MCF 10A (cell line): ENCODE data around the gene NECTIN4. TPM values are rescaled to one million over a fixed set of nuclear protein-coding genes. Genes with fewer than 3 reads are reported as not detected.

Experiments
- BruUV-seq: library from RNA; stranded (reverse); fragments of 400-500 nt; replicated peaks from 2 replicates; lab custom pipeline; 2021; lab: Mats Ljungman, UMichigan
- CTCF ChIA-PET: fragments of 300-600 bp; sonication (Branson Sonifier 250); formaldehyde crosslinking; extraction: SDS; loops from one replicate; lab custom pipeline; 2021; ENCODE audit warnings: antibody characterized with exemption, inconsistent platforms; lab: Yijun Ruan, JAX
- POLR2A ChIA-PET: fragments of 300-600, 350-650 bp; sonication (Branson Sonifier 250); formaldehyde crosslinking; extraction: SDS; loops from one replicate; lab custom pipeline; 2020; ENCODE audit warnings: antibody characterized with exemption, inconsistent platforms; lab: Yijun Ruan, JAX
- DNase-seq: peaks from one replicate; pipeline ENCODE4 v3.0.0-alpha.2; 2018; ENCODE audit not compliant: unreplicated experiment
- H3K27ac Mint-ChIP-seq: one replicate; pipeline ENCODE4 v1.8.0; 2022; ENCODE audit warnings: mild to moderate bottlenecking, low read depth, mixed read lengths; ENCODE audit not compliant: unreplicated experiment
- H3K27me3 Mint-ChIP-seq: one replicate; pipeline ENCODE4 v1.8.0; 2022; ENCODE audit warnings: mixed read lengths; ENCODE audit not compliant: insufficient read depth, unreplicated experiment
- H3K36me3 Mint-ChIP-seq: one replicate; pipeline ENCODE4 v1.8.0; 2022; ENCODE audit warnings: mild to moderate bottlenecking, moderate library complexity, mixed read lengths; ENCODE audit not compliant: insufficient read depth, unreplicated experiment
- H3K4me1 Mint-ChIP-seq: one replicate; pipeline ENCODE4 v1.8.0; 2022; ENCODE audit warnings: mixed read lengths; ENCODE audit not compliant: insufficient read depth, unreplicated experiment
- H3K4me3 Mint-ChIP-seq: one replicate; pipeline ENCODE4 v1.8.0; 2022; ENCODE audit warnings: mild to moderate bottlenecking, moderate library complexity, mixed read lengths; ENCODE audit not compliant: unreplicated experiment
- H3K9me3 Mint-ChIP-seq: one replicate; pipeline ENCODE4 v1.8.0; 2022; ENCODE audit warnings: mixed read lengths; ENCODE audit not compliant: unreplicated experiment
- CTCF ChIP-seq: fragments of 200-600 bp; IDR thresholded peaks from one replicate; pipeline ENCODE4 v1.8.0; 2022; ENCODE audit warnings: antibody characterized with exemption, mild to moderate bottlenecking; ENCODE audit not compliant: unreplicated experiment
- intact Hi-C: fragments of 100-400 bp; cut with micrococcal nuclease; formaldehyde crosslinking; loops from 2 replicates; pipeline ENCODE4 v1.14.1; 2022
- total RNA-seq: library from RNA; stranded (reverse); gene quantifications from 2 replicates; pipeline ENCODE4 v1.2.3, GENCODE V29; 2022

Gene NECTIN4
- total RNA-seq, 1 experiment from 2014 or later, result 7.0 TPM

- H3K4me3 Mint-ChIP-seq, result no peak overlapping the region
- H3K9me3 Mint-ChIP-seq, result no peaks in the 10 kb centered on the region
- no peak for TF ChIP-seq CTCF
- no peaks in the 10 kb centered on the region for H3K27me3 Mint-ChIP-seq
- H3K36me3 Mint-ChIP-seq, result peaks cover 3% of the 10 kb centered on the region
- BruUV-seq, result no TSS peak
- ChIA-PET POLR2A (interaction anchor here (0.6 to 2.0 kb wide), 5 partner anchors 13 to 61 kb away, joined by 3 to 11 read pairs (median 4); partner anchors contain the start of genes F11R, KLHDC9 and USF1), CTCF (interaction anchor here (0.6 to 7.0 kb wide), 9 partner anchors 8 to 1191 kb away, joined by 3 to 47 read pairs (median 4); partner anchors contain the start of gene KLHDC9)
- DNase-seq, result no peak
- intact Hi-C loops, result loop anchor here (10.0 kb wide), 1 partner anchor 737 kb away; the partner anchor contains the start of genes COPA and NCSTN
- H3K4me1 Mint-ChIP-seq, result peaks cover 71% of the 10 kb centered on the region
- peak overlapping the region; percentile 52 for H3K27ac Mint-ChIP-seq
These were observed 7.8 kb downstream of the NECTIN4 start for GRCh38 chr1:161081519-161081918.

GRCh38 chr1:161080441-161081405, 8.6 kb downstream of the NECTIN4 start:
- Mint-ChIP-seq H3K4me3 (no peak overlapping the region), H3K27me3 (no peaks in the 10 kb centered on the region), H3K27ac (peak overlapping the region; percentile 52), H3K9me3 (no peaks in the 10 kb centered on the region), H3K4me1 (peaks cover 68% of the 10 kb centered on the region), H3K36me3 (no peaks in the 10 kb centered on the region)
- CTCF ChIA-PET, result interaction anchor here (0.6 to 7.0 kb wide), 8 partner anchors 7 to 133 kb away, joined by 3 to 47 read pairs (median 4); partner anchors contain the start of gene KLHDC9
- peak; percentile 44 for DNase-seq
- BruUV-seq, result no TSS peak
- no peak for TF ChIP-seq CTCF
- intact Hi-C loops, result loop anchor here (10.0 kb wide), 1 partner anchor 736 kb away; the partner anchor contains the start of genes COPA and NCSTN
- POLR2A ChIA-PET, result interaction anchor here (1.6 to 2.0 kb wide), 3 partner anchors 12 to 34 kb away, joined by 4 to 11 read pairs (median 8); partner anchors contain the start of genes KLHDC9 and USF1

GRCh38 chr1:161079436-161080110, 9.8 kb downstream of the NECTIN4 start:
- Mint-ChIP-seq H3K4me1 (peaks cover 68% of the 10 kb centered on the region), H3K36me3 (no peaks in the 10 kb centered on the region), H3K27ac (no peak overlapping the region), H3K9me3 (no peaks in the 10 kb centered on the region), H3K4me3 (no peak overlapping the region), H3K27me3 (no peaks in the 10 kb centered on the region)
- intact Hi-C loops, result loop anchor here (10.0 kb wide), 1 partner anchor 735 kb away; the partner anchor contains the start of genes COPA and NCSTN
- POLR2A ChIA-PET, result interaction anchor here (0.6 to 7.0 kb wide), 7 partner anchors 9 to 237 kb away, joined by 3 to 82 read pairs (median 3); partner anchors contain the start of genes F11R, KLHDC9, NECTIN4 and USF1
- no peak for TF ChIP-seq CTCF
- BruUV-seq, result no TSS peak
- CTCF ChIA-PET, result interaction anchor here (0.6 to 4.8 kb wide), 6 partner anchors 9 to 104 kb away, joined by 3 to 38 read pairs (median 4); partner anchors contain the start of genes KLHDC9, NECTIN4 and USF1
- no peak for DNase-seq
